ENCODE measurements around the gene SYDE2.

The SYDE2 gene

GRCh38 chr1:85121744-85122143, 79.1 kb downstream of the SYDE2 start:
- no peak for DNase-seq

GRCh38 chr1:85118751-85119150, 82.1 kb downstream of the SYDE2 start:
- no peak for DNase-seq

DNA sequence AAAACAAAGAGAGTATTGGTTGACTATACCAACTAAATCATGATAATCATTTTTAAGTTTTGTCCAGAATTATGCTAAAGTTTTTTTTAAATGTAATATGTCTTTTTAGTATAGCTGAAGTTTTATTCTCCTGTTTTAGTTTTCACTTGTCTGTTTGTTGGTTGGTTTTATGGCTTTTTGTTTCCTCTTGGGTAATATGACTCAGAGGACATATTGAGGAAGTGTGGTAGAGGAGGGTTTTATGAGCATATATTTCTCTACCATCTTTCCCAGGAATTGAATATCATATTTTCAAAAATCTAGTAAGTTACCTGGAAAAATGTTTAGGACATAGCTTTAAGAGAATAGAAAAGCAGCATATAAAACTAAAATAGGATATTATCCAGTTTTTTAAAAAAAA, 84.0 kb downstream of the SYDE2 start:
- no peak for DNase-seq

DNA sequence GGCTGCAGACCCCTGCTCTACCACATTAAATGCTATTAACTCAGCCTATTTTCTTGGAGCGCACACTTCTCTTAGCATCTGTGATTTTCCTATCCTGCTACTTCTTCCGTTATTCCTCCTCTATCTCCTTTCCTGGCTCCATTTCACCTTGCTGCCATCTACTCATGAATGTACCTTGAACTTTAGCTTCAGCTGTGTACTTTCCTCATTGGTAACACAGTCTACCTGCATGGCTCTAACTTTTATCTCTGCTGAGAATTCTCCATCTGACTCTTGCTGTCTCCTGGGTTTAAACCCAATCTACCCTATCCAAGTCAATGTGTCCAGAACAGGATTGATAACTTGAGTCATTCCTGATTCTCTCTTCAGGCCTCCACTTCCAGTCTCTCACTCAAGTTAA, 84.9 kb downstream of the SYDE2 start:
- DNase-seq, result no peak

- no peak for DNase-seq
Observed at GRCh38 chr1:85111695-85112094, 89.1 kb downstream of the SYDE2 start.

- peak; percentile 41 for DNase-seq
Observed at GRCh38 chr1:85109475-85109874, 91.3 kb downstream of the SYDE2 start.
